HG03039 (cell line): ENCODE data around the gene CBY1.

ENCODE experiments used
- ATAC-seq: cut with Tn5 transposase; IDR thresholded peaks from one replicate; pipeline ENCODE4 v1.9.1; 2021; ENCODE audit warnings: mild to moderate bottlenecking, moderate library complexity; ENCODE audit not compliant: unreplicated experiment

Gene CBY1

DNA sequence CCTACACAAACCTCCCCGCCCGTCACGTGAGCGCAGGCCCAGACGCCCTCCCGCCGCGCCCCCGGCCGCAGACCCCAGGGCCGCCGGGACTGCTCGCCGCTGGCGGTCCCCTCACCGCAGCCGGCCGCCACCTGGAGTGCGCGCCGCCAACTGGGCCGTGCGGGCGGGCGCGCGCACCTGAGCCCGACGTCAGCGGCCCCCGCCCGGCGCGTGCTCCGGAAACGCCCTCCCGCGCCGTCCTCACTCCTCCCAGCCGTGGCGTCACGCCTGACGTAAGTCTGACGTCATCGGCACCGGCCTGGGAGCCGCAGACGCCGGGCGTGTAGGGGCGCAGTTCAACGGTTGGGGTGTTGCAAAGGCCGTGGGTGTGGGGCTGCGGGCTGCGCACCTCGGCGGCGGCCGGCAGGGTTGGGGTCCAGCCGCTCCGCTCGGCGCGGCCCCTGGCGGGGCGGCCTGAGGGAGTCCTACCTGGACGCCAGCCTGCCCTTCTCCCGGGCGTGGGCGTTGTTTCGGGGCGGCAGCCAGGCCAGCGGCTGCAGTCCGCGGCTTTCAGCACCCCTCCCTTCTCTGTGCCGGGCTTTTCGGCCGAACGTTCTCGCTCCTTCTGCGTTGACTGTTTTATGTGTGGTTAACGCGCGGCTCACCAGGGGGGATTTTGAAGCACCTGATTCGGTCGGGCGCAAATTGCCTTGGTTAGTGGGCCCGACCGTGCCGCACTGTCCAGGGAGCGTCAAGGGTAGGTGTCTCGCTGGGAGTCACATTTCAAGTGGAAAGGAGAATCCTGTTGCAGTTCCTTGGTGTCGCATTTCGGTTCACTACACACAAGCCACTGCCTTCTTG, 44.6 kb downstream of the CBY1 start, which contains the start of gene JOSD1:
JOSD1 (minus strand) TSS at position 155 of the 840 bp plus-strand sequence. CDS start 956 bp downstream, outside the sequence.
- peak; percentile 34 for ATAC-seq

DNA sequence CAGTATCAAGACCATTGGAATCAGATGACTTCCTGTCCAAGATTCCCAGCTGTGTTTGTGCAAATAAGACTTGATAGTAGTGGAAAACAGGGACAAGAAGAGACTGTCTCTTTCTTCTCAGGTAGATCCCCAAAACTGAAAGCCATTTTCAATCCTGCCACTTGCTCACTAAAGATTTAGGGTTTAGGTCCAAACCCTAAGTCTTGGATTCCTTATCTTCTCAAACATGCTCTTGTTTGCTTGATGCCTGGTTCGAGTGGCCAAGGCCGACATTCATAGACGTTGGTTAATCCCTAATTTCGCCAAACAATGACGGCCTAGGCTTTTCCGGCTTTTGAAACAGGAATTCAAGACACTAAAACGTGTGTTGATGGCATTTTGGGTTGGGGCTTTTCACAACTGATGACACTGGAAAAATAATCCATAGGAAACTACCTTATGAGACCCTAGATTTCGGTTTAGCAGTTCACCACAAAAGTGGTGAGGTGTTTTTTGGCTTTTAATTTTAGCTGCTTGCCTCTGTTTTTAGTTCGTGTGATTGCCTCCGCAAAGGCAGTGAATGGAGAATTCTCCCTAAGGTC, 48.3 kb downstream of the CBY1 start:
- no peak for ATAC-seq

DNA sequence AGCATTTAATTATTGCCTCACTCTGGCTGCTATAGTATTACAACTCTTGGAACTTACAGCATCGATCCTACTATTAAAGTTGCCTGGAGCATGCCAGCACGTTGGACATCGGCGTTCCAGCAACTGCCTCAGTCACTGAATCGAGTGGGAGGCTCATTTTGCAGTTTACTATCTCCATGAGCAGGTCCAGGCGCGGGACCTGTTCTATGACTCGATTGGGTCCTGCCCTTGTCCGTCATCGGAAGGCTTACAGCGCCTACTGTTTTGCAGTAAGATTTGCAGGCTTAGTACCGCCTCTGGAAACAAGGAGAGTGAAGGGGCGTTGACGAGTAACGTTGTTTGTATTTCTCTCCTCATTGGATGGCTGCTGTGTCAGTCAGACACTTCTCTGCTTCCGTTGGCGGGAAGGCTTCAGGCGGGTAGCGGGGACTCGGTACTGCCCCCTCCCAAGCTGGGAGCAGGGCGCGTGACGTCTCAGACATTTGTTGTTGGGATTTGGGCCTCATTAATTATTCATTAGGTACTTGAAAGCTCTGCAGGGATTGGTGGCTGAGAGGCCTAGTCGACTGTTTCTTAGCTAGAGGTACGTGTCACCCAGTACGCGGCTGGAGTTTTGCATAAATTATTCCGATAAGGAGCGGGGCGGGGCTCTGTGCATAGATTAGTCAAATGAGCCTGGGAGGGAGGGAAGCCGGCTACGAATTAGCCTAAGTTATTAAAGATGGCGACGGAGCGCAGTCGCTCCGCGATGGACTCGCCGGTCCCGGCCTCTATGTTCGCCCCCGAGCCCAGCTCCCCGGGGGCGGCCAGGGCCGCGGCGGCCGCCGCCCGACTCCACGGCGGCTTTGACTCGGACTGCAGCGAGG, 49.0 kb downstream of the CBY1 start, which contains the start of gene GTPBP1:
GTPBP1 (plus strand) TSS at position 710 of the 866 bp plus-strand sequence; CDS start at position 722, 12 bp downstream.
- ATAC-seq: peak; percentile 59

DNA sequence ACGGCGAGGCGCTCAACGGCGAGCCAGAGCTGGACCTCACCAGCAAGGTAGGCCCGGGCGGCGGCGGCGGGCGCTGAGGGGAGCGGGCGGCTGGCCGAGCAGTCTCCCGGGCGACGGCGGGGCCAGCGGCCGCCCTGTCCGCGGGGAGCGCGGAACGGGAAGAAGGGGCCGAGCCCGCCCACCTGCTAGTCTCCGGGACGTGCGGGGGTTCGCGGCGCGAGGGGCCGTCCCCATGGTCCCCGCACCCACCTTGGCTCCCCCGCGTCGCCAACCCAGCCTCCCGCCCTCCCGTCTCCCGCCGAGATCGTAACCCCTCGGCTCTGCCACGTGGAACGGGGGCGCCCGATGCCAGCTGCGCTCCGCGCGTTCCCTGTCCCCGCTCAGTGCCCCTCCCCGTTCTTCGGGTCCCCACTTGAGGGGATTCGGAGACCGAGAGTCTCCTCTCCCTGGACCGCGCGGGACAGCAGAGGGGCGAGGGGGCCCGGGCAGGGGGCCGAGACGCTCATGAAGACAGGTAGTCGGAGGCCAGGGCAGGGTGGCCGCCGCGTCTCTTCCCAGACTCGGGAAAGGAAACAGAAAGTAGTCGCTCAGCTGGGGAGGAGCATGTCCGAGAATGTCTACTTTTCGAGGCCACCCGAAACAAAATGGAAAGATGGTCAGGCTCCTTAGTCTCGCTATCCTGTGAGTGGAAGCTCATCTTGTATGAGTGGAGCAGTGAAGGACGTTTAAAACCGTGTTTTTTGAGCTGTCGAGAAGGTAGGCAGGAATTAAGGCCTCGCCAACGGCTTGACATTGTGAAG, 49.9 kb downstream of the CBY1 start:
- peak; percentile 5 for ATAC-seq

DNA sequence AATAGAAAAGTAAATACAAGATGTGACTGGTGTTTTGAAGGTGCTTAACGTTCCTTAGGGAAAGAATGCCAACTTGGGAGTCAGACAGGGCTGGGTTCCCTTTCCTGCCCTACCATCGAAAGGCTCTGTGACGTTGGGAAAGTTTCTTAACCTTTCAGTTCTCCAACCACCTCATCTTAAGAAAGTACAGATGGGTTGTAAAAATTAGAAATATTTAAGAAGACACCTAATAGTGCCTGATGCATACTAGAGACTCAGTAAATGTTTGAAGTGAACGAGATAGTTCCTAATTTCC, 50.4 kb downstream of the CBY1 start:
- ATAC-seq: no peak

DNA sequence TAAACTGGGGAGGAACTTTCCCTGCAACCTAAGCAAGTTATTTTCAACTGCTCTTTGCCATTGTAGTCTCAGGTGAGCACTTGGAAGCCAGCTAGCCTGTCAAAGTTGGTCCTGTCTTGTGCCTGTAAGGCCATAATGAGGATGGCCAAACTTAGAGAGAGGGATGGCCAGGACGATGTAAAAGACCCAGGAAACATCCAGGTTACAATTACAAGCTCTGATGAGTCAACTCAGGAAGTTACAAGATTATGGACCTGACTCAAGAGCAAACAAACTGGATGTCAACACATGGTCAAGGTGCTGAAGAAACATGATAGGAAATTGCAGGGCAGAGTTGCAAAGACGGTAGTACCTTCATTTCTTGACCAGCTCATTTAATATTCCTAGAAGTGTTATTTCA, 50.9 kb downstream of the CBY1 start:
- ATAC-seq: no peak

DNA sequence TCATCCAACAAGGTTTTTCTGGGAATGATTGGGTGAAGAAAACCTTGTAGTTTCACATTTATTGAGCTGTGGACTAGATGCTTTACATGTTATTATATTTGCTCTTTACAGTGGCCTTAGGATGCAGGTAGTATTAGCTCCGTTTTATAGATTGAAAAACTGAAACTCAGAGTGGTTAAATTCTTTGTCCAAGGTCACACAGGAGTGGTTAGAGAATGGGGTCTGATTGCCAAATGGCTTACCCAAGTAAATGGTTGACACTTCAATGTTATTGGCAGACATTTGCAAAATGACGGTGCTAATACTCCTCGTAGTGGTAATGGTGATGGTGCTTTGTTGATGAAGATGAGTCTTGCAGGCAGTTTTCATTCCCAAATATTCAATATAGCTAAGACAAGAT, 51.5 kb downstream of the CBY1 start:
- ATAC-seq: no peak

DNA sequence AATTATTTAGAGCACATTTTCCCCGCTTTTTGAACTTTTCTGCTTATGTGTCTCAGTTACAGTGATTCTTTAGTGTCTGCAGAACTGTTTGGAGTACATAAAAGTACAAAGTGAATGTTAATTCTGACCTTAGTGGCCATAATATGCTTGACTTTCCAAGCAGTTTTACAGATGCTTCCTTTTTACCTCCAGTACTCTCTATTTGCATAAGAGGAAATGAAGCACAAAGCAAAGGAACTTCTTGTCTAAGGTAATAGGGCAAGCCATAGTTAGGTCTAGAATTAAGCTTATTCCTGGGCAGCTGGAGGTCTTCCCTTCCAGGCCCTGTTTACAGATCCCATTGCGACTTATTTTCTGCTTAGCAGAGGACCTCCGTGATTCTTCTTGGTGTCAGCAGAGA, 52.9 kb downstream of the CBY1 start:
- ATAC-seq: no peak

DNA sequence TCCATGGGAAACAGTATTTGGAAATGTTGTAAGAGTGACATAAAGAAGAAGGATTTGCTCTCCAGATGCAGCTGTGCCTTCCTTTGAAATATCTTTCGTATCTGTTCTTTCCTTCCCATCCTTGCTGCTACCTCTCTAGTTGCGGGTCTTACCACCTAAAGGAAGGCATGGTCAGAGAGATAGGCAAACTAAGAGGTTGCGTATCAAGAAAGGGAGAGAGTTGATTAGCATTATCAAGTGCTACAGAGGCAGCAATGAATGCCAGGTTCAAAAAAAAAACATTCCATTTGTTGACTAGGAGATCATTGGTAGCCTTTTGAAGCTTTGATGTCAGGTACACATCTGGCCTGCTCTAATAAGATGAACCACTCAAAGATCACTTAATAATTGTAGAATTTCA, 53.9 kb downstream of the CBY1 start:
- ATAC-seq: no peak

DNA sequence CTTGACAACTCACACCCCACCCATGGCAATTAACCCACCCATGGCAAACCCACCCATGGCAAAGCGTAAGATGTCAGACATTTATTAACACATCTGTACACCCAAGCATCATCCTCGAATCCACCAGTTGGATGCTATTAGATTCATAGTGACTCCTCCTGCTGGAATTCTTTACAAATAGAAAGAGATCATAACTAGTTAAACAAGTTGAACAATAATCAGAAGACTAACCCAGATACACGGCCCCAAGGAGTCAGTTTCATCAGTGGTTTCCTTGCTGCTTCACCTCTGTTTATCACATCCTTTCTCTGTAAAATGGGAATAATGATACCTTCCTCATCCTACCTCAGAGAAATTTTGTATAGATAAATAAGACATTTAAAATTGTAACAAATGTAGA, 54.4 kb downstream of the CBY1 start:
- ATAC-seq: no peak

DNA sequence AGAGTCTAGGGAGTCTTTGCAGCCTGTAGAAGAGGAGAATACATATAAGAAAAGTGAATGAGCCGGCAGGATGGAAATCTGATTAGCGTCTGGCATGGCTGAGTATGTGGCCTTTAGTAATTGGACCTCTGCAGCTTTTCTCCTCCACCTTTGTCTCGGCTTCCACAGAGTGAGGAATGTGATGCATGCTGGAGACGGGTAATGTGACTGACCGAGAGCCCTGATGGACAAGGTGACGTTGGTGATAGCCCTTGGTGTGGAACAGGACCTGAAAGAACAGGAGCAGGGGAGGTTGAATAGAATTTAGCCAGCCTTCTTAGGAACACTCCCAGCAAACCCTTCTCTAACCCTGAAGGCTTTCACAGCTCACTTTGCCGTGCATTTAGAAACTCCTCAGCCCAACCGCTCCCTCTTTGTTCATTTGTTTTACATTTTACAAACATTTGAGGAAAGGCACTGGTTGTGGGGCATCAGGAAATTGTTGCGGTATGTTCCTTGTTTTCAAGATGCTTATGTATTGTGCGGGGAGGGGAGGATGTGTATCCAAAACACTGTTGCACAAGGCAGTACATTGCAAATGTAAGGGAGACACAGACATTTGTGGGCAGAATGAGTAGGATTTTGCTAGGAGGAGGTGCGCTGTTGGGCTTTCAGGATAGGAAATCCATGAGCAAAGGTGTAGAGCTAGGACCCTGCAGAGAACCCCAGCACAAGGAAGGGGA, 56.2 kb downstream of the CBY1 start:
- no peak for ATAC-seq

DNA sequence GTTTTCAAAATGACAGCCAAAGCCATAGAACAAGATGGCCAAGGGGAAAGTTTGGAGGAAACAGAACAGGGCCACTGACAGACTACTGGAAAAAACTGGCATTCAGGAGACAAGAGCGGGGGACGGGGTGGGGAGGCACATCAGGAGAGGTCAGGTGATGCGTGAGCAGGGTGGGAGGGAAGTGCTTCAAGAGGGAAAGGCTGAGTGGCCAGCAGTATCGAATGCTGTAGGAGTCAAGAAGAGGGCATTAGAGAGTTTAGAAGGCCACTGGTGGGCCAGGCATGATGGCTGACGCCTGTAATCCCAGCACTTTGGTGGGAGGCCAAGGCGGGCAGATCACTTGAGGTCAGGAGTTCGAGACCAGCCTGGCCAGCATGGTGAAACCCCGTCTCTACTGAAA, 57.5 kb downstream of the CBY1 start:
- no peak for ATAC-seq

DNA sequence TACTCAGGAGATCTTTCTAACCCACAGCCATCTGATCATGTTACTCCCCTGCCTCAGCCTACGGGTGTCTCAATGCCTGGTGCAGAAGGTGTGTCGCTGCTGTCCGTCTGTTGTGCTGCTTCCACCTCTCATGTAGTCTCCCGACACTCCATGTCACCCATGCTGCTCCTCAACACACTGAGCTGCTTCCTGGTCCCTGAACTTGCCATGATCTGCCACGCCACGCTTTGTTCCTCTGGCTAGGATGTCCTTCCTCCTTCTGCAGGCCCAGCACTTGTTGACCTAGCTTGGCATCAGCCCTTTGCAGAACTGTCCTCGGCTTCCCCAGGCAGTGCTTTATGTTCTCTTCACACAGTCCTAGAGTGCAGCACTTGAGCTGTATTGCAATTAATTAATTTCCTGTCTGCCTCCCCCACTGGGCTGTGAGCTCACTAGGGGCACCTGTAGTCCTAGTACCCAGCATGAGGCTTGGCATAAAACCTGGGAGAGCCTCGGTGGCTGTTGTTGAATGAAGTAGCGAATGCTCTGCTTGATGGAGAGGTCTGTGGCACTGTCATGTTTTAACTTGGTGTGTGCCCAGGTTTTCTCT, 58.8 kb downstream of the CBY1 start:
- ATAC-seq: no peak

DNA sequence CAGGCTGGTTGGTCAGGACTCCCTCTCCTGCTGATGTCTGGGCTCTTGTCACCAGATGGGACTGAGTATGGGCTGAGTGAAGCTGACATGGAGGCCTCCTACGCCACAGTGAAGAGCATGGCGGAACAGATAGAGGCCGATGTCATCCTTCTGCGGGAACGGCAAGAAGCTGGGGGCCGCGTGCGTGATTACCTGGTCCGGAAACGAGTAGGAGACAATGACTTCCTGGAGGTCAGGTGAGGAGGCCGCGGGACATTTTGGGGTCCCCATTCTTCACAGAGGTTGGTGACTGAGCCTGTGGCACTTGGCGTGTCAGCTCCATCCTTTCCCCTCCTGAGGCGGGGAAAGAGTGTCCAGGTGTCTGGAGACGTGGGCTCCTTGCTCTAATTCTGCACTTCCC, 59.4 kb downstream of the CBY1 start:
- no peak for ATAC-seq

DNA sequence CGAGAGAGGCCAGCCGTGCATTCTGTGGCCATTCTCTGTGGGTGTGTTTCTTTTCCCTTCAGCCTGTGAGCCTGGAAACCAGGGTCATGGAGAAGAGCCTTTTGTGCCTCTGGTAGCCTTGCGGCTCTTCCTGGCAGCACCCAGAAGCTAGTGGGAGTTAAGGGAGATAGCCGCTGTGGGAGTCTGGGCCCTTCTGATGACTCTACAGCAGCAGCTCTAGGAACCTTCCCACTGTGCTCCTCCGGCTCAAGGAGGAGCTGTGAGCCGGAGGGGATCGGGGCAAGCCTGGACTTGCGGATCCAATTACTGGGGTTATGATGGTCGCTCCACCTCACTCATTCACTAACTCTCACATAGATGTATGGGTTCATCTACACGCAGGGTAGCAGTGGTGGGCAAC, 59.8 kb downstream of the CBY1 start:
- ATAC-seq: no peak

DNA sequence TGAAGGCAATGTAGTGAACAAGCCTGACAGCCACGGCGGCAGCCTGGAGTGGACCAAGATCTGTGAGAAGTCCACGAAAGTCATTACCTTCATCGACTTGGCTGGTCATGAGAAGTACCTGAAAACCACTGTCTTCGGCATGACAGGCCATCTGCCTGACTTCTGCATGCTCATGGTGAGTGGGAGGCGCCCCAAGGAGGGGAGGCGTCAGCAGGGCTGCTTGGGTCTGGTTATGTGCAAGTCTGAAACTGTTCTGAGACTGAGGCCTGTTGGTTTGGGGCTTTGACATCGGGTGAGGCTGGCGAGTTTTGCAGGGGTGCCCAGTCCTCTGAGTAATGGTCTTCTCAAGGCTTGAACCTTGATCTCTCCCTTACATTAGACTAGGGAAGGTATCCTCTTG, 60.4 kb downstream of the CBY1 start:
- ATAC-seq: no peak

DNA sequence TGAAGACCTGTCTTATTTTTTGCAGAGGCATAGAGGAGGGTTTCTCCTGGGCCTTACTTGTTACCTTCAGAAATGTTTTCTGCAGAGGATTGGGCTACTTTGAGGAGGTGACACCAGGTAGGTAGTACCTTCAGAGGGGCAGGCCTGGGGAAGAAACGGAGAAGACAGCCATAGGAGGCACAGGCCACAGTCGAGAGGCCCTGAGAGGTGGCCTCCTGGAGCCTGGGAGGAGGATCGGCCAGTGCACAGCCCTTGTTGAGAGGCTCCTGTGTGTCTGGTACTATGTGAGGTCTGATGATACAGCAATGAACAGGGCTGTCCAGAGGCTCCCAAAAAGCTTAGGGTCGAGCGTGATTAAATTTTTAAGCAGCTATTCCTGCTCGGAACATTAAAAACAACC, 60.8 kb downstream of the CBY1 start:
- ATAC-seq: no peak

DNA sequence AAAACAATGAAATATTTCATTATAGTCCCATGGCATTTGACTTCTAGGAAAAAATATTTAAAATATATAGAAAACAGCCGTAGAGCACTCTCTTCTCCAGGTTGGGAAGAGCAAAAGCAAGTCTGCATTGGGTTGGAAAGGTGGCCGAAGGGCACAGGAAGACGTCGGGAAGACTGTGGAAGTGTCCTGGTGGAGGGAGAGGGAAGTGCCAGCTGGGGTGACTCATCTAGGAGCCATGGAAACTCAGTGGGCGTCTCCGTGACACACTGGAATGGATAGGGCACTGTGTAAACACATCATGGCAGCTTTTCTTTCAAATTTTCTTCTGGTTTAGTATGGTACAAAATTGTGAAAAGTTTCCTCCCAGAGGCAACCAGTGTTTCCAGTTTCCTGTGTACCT, 62.0 kb downstream of the CBY1 start:
- ATAC-seq: no peak

DNA sequence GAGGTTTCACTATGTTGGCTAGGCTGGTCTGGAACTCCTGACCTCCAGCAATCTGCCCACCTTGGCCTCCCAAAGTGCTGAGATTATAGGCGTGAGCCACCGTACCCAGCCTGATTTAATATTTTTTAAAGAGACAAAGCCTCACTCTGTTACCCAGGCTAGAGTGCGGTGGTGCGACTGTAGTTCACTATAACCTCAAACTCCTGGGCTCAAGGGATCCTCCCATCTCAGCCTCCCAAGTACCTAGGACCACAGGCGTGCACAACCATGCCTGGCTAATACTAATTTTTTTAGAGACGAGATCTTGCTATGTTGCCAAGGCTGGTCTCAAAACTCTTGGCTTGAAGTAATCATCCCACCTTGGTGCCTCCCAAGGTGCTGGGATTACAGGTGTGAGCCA, 62.8 kb downstream of the CBY1 start:
- no peak for ATAC-seq

DNA sequence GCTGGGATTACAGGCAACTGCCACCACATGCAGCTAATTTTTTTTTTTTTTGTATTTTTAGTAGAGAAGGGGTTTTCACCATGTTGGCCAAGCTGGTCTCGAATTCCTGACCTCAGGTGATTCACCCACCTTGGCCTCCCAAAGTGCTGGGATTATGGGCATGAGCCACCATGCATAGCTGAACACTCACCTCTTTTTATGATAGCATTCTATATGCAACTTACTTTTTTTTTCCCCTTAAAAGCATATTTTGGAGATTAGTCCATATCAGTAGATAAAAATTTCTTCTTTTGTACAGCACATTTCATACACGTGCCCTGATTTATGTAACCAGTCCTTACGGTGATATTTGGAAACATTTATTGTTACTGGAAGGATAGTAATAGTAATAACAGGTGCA, 63.9 kb downstream of the CBY1 start:
- ATAC-seq: no peak
